ENCODE data around the gene ANAPC2.

DNA sequence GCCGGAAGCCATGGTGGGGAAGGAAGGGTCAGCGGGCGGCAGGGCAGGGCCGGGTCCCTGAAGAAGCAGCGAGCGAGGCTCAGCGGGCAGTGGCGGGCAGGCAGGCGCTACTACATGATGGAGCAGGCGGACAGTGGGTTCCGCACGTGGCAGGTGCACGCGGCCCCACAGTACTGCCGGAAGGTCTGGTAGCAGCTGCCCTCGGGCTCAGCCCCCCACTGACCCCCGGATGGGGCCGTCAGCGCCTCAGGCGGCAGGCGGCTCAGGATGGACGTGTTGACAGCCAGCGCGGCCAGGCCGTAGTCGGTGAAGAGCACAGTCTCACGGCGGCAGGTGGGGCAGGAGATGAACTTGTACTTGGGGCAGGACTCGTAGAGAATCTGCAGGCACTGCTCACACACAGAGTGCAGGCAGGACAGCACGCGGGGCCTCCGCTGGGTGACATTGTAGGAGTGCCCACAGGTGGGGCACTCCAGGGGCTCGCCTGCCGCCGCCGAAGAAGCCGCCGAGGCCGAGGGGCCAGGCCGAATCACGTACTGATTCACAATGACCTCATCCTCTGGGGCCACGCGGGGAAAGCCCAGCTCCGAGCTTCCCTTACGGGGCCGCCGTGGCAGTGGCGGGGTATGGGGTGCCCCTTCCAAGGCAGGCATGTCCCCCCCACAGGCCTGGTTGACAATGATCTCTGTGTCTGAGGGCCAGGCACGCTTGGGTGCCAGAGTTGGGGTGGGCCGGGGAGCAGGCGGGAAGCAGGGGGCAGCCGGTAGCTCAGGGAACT is 32.1 kb upstream of the ANAPC2 start:
- TF ChIP-seq, protein P1, sequence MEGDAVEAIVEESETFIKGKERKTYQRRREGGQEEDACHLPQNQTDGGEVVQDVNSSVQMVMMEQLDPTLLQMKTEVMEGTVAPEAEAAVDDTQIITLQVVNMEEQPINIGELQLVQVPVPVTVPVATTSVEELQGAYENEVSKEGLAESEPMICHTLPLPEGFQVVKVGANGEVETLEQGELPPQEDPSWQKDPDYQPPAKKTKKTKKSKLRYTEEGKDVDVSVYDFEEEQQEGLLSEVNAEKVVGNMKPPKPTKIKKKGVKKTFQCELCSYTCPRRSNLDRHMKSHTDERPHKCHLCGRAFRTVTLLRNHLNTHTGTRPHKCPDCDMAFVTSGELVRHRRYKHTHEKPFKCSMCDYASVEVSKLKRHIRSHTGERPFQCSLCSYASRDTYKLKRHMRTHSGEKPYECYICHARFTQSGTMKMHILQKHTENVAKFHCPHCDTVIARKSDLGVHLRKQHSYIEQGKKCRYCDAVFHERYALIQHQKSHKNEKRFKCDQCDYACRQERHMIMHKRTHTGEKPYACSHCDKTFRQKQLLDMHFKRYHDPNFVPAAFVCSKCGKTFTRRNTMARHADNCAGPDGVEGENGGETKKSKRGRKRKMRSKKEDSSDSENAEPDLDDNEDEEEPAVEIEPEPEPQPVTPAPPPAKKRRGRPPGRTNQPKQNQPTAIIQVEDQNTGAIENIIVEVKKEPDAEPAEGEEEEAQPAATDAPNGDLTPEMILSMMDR (IDR thresholded peaks at IDR 0.05) = no peak
- TF ChIP-seq EZH2 (IDR thresholded peaks at IDR 0.05) = no peak
